Liver (tissue), 9 donors: ENCODE data around the gene TMEM42. TPM values are rescaled to one million over a fixed set of nuclear protein-coding genes. Genes with fewer than 3 reads are reported as not detected.

ENCODE experiments used
- DNase-seq: peaks from one replicate; pipeline ENCODE4 v3.0.0-alpha.2; 2017; ENCODE audit warnings: low spot score
- H3K27ac ChIP-seq, 2 donors: one replicate each; pipeline ENCODE4 v1.7.0; 2013; ENCODE audit warnings: inconsistent platforms in 2 of 2, low read length in 2 of 2, control low read depth in 1 of 2, low read depth in 1 of 2, mild to moderate bottlenecking in 1 of 2
- H3K27me3 ChIP-seq, 4 donors: one replicate each; pipeline versions ENCODE4 v1.6.1 to v1.7.0; 2013; ENCODE audit warnings: low read length in 3 of 4, inconsistent platforms in 1 of 4, mild to moderate bottlenecking in 1 of 4, moderate library complexity in 1 of 4; ENCODE audit not compliant: control insufficient read depth in 4 of 4, insufficient read depth in 4 of 4
- H3K36me3 ChIP-seq, 4 donors: one replicate each; pipeline versions ENCODE4 v1.6.1 to v1.7.0; 2013; ENCODE audit warnings: low read length in 3 of 4, mild to moderate bottlenecking in 3 of 4, low read depth in 1 of 4, moderate library complexity in 1 of 4; ENCODE audit not compliant: control insufficient read depth in 4 of 4, insufficient read depth in 3 of 4
- H3K4me1 ChIP-seq, 4 donors: one replicate each; pipeline versions ENCODE4 v1.6.1 to v1.7.0; 2013; ENCODE audit warnings: low read length in 3 of 4, mild to moderate bottlenecking in 3 of 4, moderate library complexity in 1 of 4; ENCODE audit not compliant: control insufficient read depth in 4 of 4, insufficient read depth in 4 of 4
- H3K4me3 ChIP-seq, 3 donors: one replicate each; pipeline versions ENCODE4 v1.6.1 to v1.7.0; 2013; ENCODE audit warnings: low read length in 3 of 3, control low read depth in 1 of 3, low read depth in 1 of 3, mild to moderate bottlenecking in 1 of 3
- H3K9ac ChIP-seq, 2 donors: one replicate each; pipeline ENCODE4 v1.7.0; 2013; ENCODE audit warnings: low read length in 2 of 2, mild to moderate bottlenecking in 2 of 2, moderate library complexity in 2 of 2, control low read depth in 1 of 2, low read depth in 1 of 2
- H3K9me3 ChIP-seq, 4 donors: one replicate each; pipeline versions ENCODE4 v1.6.1 to v1.7.0; 2013; ENCODE audit warnings: low read length in 3 of 4; ENCODE audit not compliant: control insufficient read depth in 4 of 4
- CTCF ChIP-seq: fragments of 150-350 bp; IDR thresholded peaks from 2 replicates; pipeline ENCODE4 v1.5.1; 2017; ENCODE audit warnings: improper control_type of control experiment, low read depth, low read length; ENCODE audit not compliant: missing input control
- EGR1 ChIP-seq, 2 donors: IDR thresholded peaks; 2 replicates each; pipeline ENCODE4 v1.6.1; 2016 to 2018; ENCODE audit warnings: antibody characterized with exemption in 2 of 2, low read depth in 2 of 2
- HNF4G ChIP-seq: IDR thresholded peaks from 2 replicates; pipeline ENCODE4 v1.6.1; 2016; ENCODE audit warnings: antibody characterized with exemption
- YY1 ChIP-seq: IDR thresholded peaks from 2 replicates; pipeline ENCODE4 v1.6.1; 2016; ENCODE audit warnings: antibody characterized with exemption, mild to moderate bottlenecking
- WGBS: extraction: QIAGEN DNeasy Blood & Tissue Kit; methylation state at CpG from one replicate; pipeline ENCODE4 v1.1.7; 2013; 5-methylcytosine and 5-hydroxymethylcytosine counted together
- polyA plus RNA-seq, 2 donors: library from polyadenylated mRNA; stranded (reverse) in 1 of 2; unstranded in 1 of 2; fragments of 200-250 nt in 1 of 2; fragments of >200 nt in 1 of 2; fragmentation: Nextera tagmentation in 1 of 2; extraction: Ambion mirVana in 1 of 2; gene quantifications; one replicate each; pipeline versions ENCODE4 v1.2.1 to v1.2.3, GENCODE V29; 2013 to 2015
- total RNA-seq, 2 donors: library from RNA; depleted of rRNA; stranded (reverse); fragments of >200 nt; gene quantifications; one replicate each; pipeline ENCODE4 v1.2.3, GENCODE V29; 2014
- TF ChIP-seq, protein P1 (sequence below): IDR thresholded peaks from 2 replicates; pipeline ENCODE4 v1.6.1; 2016; ENCODE audit warnings: antibody characterized with exemption, mild to moderate bottlenecking
- TF ChIP-seq, protein P2 (sequence below): IDR thresholded peaks from 2 replicates; pipeline ENCODE4 v1.6.1; 2016; ENCODE audit warnings: antibody characterized with exemption
- TF ChIP-seq, protein P3 (sequence below): IDR thresholded peaks from 2 replicates; pipeline ENCODE4 v1.6.1; 2016; ENCODE audit warnings: antibody characterized with exemption
- donor health status: healthy.
- donor health status: healthy.
- donor health status: healthy.
- donor health status: healthy.
- donor health status: healthy.

Gene TMEM42
- total and polyA plus RNA-seq, 4 donors: 5.8 to 9.9 (median 8.1) TPM

DNA sequence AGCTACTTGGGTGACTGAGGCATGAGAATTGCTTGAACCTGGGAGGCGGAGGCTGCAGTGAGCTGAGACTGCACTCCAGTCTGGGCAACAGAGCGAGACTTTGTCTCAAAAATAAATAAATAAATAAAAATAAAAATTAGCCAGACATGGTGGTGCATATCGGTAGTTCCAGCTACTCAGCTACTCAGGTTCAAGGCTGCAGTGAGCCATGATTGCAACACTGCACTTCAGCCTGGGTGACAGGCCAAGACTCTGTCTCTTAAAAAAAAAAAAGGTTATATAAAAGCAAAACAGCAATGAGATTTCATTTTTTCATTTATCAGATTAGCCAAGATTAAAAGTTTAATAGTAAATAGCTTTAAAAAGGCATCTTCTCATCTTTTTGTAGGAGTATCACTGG lies 15.6 kb downstream of the TMEM42 start (continued):
- TF ChIP-seq YY1: no peak

DNA sequence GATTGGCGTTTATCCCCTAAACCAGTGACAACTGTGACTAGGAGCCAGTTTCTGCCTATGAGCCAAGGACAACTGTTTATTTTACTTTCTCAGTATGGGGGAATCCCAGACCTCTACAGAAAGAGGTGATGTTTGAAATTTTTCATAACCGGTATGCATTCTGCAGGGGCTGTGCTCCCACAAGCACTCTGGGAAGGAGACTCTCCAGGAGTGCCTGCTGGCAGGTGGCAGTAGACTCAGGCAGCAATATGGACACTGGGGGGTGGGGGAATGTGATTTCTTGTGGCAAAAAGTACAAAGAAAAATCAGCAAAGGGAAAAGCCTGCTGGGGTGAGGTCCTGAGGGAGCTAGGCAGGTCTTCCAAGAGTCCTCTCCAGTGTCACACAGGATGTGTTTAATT lies 18.6 kb downstream of the TMEM42 start:
- H3K9ac ChIP-seq: no peak overlapping the region
- H3K27ac ChIP-seq: no peak overlapping the region
- H3K9me3 ChIP-seq: no peaks in the 10 kb centered on the region
- H3K4me3 ChIP-seq: no peak overlapping the region
- 69% methylated on average over 2 of the region's 2 CpGs for WGBS
- no peaks in the 10 kb centered on the region for H3K36me3 ChIP-seq
- H3K27me3 ChIP-seq: no peaks in the 10 kb centered on the region
- TF ChIP-seq HNF4G (no peak), CTCF (no peak), EGR1 (IDR thresholded peaks at IDR 0.05; ENCODE audit: low read depth in 2 of 2) (no peak)
- TF ChIP-seq, protein P1, sequence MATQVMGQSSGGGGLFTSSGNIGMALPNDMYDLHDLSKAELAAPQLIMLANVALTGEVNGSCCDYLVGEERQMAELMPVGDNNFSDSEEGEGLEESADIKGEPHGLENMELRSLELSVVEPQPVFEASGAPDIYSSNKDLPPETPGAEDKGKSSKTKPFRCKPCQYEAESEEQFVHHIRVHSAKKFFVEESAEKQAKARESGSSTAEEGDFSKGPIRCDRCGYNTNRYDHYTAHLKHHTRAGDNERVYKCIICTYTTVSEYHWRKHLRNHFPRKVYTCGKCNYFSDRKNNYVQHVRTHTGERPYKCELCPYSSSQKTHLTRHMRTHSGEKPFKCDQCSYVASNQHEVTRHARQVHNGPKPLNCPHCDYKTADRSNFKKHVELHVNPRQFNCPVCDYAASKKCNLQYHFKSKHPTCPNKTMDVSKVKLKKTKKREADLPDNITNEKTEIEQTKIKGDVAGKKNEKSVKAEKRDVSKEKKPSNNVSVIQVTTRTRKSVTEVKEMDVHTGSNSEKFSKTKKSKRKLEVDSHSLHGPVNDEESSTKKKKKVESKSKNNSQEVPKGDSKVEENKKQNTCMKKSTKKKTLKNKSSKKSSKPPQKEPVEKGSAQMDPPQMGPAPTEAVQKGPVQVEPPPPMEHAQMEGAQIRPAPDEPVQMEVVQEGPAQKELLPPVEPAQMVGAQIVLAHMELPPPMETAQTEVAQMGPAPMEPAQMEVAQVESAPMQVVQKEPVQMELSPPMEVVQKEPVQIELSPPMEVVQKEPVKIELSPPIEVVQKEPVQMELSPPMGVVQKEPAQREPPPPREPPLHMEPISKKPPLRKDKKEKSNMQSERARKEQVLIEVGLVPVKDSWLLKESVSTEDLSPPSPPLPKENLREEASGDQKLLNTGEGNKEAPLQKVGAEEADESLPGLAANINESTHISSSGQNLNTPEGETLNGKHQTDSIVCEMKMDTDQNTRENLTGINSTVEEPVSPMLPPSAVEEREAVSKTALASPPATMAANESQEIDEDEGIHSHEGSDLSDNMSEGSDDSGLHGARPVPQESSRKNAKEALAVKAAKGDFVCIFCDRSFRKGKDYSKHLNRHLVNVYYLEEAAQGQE: no peak
- TF ChIP-seq, protein P2, sequence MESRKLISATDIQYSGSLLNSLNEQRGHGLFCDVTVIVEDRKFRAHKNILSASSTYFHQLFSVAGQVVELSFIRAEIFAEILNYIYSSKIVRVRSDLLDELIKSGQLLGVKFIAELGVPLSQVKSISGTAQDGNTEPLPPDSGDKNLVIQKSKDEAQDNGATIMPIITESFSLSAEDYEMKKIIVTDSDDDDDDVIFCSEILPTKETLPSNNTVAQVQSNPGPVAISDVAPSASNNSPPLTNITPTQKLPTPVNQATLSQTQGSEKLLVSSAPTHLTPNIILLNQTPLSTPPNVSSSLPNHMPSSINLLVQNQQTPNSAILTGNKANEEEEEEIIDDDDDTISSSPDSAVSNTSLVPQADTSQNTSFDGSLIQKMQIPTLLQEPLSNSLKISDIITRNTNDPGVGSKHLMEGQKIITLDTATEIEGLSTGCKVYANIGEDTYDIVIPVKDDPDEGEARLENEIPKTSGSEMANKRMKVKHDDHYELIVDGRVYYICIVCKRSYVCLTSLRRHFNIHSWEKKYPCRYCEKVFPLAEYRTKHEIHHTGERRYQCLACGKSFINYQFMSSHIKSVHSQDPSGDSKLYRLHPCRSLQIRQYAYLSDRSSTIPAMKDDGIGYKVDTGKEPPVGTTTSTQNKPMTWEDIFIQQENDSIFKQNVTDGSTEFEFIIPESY: no peak
- no peak for DNase-seq
- peaks cover 0 to 4% (median 1%) of the 10 kb centered on the region in 4 donors for H3K4me1 ChIP-seq

DNA sequence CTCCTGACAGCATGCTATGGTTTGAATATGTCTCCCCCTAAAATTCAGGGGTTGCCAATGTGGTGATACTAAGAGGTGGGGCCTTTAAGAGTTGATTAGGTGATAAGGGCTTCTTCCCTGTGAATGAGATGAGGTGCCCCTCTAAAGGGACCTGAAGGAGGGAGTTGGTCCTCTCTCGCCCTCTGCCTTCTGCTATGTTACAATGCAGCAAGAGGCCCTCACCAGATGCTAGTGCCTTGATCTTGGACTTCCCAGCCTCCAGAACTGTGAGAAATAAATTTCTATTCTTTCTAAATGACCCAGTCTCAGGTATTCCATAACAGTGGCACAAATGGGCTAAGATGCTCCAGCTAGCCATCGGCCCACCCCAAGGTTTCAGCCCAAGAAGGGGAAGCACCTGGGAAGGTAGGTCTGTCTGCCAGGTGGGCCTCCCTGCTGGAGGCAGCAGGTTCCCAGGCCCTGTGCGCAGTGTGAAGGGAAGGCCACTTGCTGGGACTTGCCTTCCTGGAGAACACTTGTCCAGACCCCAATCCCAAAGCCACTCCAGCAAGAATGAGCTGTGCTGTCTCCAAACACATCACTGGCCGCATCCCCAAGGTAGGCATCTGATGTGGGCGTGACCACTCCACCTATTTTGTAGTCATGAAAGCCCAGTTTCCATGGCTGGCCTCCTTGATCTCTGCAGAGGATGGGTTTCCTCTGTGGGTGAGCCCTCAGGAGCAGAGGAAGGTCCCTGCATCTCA lies 21.7 kb downstream of the TMEM42 start:
- TF ChIP-seq, protein P3, sequence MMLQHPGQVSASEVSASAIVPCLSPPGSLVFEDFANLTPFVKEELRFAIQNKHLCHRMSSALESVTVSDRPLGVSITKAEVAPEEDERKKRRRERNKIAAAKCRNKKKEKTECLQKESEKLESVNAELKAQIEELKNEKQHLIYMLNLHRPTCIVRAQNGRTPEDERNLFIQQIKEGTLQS: no peak
- H3K9me3 ChIP-seq: no peaks in the 10 kb centered on the region
- no peak overlapping the region for H3K27ac ChIP-seq
- H3K4me1 ChIP-seq: no peaks in the 10 kb centered on the region
- H3K9ac ChIP-seq: no peak overlapping the region
- no peaks in the 10 kb centered on the region for H3K27me3 ChIP-seq
- WGBS: 92% methylated on average over 5 of the region's 5 CpGs
- no peak for DNase-seq
- no peaks in the 10 kb centered on the region for H3K36me3 ChIP-seq
- no peak overlapping the region for H3K4me3 ChIP-seq
